Measurements from ENCODE around the gene OXSR1.
"Not testable (repeated sequence)": the region's sequence is repeated elsewhere in the genome, so short reads cannot be mapped to it uniquely, and the experiment has no call there.

OXSR1 gene

DNA sequence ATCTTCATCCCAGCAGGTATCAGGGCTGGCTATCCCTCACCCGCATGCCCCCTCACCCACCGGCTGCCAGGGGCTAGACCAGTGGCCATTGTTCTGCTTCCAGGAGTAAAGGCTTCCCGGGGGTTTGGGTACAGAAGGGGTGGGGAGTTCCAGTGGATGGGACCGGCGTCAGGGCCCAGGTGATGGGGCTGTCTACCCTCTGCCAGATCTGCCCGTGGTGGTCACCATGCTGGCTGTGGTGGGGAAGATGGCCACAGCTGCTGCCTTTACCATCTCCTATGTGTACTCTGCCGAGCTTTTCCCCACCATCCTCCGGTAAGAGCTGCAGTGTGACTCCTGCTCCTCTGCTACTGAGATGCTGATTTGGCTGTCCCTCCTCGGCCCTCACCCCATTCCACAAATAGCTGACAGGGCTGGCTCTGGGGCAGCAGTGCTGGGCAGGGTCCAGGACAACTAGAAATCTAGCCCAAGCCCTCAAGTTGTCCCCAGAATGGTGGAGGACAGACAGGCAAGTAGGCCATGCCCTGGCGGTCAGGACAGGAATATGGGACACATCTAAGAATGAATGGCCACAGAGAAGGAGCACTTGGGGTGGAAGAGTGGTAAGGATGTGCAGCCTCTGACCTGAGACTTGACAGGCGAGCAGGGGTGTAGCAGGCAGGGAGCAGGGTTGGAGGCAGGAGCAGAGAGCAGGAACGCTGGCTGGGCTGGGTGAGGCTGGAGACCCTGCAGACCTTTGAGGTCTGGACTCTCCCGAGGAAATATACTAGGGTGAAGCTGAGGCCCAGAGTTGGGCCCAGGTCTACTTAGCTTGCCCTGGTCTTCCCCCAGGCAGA is 111.0 kb downstream of the OXSR1 start:
- DNase-seq, result no peak

DNA sequence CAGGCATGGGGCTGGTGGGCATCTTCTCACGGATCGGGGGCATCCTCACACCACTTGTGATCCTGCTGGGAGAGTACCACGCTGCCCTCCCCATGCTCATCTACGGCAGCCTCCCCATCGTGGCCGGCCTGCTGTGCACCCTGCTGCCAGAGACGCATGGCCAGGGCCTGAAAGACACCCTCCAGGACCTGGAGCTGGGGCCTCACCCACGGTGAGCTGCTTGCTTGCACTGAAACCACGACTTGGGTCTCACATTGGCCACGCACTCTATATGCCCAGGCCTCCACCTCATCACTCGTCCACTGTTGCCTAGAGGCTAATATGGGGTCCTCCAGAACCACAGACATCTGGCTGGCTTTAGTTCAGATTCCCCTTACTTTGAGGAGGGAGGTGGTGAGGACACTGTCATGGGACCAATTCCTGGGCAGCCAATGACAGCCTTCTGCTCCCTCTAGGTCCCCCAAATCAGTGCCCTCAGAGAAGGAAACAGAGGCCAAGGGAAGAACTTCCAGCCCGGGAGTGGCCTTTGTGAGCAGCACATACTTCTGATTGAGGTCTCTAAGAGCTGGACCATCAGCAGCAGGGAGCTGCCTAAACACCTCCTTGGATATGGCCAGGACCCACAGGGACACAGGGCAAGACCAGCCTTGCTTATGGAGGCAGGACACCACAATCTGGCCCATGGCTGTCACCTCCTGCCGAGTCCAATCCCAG is 111.7 kb downstream of the OXSR1 start:
- DNase-seq, result no peak

DNA sequence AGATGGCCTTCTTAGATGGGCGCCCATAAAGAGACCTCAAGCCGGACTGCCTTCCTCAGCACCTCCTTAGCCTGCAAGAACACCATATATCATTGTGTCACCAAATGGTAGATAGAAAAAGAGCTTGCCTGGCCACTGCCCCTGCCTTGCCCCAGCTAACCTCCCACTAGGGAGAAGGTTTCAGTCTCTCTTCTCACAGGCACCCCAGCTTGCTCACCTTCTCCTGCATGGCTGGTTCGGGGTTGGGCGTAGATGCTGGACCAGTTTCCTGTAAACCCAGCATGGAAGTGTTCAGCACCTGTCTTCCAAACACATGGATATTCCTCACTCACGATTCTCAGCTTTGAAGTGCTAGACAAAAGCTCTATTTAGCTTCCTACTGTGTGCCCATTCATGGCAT is 113.5 kb downstream of the OXSR1 start:
- no peak for DNase-seq

DNA sequence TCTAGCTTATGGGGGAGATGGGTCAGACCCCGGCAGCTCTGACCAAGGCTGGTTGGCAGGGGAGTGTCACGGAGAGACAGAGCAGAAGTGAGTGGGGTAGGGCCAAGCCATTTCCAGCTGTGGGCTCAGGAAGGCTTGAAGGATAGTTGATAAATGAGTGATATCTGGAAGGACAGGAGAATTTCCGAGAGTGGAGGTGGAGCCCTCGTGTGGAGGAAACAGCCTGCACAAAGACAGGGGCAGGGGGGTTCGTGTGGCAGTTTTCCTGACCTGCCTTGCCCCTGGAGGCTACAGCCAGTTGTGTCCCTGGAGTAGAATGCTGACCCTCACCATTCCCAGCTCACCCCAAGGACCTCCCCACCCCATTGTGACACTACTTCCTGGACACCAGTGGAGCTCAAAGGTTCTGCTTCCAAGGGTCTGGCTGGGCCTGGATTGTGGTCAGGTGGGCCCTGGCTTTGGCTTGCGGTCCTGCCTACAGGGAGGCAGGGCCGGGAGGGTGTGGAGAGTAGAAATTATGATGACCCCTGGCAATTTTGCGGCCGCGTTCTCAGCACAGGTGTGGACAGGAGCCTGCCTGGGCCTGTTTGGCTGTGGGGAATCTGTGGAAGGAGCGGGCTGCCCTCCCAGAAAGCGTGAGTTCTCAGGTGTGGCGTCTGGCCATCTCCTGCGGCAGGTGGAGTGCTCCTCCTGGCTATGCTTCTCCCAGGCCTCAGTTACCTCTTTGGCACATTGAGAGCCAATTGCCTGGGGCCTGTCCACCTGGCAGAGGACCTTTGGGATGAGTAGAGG is 116.8 kb downstream of the OXSR1 start, which contains the start of gene SLC22A14:
SLC22A14 (plus strand) TSS at position 400 of the 792 bp plus-strand sequence. CDS start 23,733 bp downstream, outside the sequence.
- no peak for DNase-seq

DNA sequence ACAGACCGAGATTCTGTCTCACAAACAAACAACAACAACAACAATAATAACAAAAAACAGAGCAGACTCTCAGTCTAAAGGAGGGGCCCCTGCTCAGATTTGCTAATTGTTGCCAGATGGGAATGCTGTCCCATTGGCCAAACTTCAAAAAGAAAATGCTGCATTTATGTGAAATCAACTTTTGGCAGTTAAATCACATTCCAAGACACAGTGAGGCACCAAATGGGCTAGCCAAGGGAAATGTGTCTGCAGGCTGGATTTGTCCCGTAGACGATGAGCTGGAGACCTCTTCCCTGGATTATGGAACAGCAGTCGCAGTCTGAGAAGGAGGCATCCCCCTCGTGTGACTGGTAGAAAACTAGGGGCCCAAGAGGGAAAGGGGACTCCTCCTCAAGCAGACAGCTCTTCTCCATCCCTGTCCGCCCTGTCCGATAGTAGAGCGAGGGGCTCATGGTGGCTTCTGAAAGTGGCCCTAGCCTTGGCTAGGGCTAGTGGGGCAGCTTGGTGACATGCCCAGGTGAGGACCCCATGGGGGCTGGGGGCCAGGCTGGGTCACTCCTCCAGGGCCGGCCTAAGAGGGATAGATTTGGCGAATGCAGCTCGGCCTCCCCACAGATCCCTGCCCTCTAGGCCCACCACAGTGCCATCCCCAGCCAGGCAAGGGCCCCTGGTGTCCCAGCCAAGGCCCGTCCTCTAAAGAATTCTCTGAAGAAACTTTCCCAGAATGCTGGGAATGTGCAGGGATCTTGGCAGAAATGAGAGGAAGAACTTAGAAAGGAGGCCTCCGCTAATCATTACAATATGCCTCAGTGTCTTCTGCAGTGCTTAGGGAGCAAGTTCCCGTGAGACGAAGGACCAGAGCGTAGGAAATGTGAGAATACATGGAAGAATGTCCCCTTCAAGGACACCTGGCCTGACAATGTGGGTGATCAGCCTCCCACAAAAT is 118.7 kb downstream of the OXSR1 start:
- DNase-seq, result no peak

DNA sequence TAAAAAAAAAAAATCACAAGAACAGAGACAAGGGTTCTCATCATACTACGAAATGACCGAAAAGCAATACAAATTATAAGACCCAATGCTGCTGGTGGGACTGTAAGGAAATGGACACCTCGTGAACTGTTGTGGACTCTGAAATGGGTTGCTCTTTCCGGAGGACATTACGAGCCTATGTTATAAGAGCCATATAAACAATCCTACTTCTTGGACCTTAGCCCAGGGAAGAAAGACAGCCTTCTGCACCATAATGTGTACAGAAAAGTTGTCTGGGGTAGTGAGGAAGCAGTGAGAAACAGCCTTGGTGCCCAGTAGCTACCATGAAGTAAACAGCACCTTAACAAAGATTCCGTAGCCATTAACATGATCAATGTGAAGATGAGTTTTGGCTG is 119.4 kb downstream of the OXSR1 start:
- no peak for DNase-seq

DNA sequence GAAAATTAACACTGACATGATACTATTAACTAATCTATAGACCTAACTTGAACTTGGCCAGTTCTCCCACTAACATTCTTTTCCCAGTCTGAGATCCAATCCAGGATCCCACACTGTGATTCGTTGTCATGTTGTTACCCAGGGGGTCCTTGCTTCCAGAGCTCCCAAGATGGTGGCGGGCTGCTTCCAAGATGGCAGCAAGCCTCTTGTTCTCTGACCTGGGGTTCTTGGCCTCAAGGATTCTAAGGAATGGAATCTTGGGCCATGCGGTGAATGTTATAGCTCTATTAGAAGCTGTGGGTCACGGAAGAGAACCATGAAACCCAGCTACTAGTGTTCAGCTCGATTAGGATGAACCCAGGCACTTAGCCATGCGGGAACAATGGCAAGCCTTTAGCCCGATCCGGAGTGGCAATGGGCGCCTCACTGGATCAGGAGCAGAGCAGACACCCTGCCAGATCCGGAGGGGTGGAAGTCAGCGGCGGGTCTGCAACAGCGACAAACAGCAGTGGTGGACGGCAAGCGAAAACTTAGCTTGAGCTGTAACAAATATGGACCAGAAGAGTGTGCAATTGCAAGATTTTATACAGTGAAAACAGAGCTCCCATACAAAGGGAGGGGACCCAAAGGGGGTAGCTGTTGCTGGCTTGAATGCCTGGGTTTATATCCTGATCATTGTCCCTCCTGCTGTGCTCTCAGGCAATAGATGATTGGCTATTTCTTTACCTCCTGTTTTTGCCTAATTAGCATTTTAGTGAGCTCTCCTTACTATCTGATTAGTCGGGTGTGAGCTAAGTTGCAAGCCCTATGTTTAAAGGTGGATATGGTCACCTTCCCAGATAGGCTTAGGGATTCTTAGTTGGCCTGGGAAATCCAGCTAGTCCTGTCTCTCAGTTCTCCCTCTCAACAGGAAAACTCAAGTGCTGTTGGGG is 124.2 kb downstream of the OXSR1 start:
- DNase-seq, result not testable (repeated sequence)

DNA sequence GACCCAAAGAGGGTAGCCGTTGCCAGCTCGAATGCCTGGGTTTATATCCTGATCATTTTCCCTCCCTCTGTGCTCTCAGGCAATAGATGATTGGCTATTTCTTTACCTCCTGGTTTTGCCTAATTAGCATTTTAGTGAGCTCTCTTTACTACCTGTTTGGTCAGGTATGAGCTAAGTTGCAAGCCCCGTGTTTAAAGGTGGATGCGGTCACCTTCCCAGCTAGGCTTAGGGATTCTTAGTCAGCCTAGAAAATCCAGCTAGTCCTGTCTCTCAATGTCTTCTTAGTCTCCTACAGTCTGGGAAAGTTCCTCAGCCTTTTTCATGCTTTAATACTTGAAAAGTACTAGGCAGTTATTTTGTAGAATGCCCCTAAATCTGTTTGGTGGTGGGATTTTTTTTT is 131.7 kb downstream of the OXSR1 start:
- not testable (repeated sequence) for DNase-seq

DNA sequence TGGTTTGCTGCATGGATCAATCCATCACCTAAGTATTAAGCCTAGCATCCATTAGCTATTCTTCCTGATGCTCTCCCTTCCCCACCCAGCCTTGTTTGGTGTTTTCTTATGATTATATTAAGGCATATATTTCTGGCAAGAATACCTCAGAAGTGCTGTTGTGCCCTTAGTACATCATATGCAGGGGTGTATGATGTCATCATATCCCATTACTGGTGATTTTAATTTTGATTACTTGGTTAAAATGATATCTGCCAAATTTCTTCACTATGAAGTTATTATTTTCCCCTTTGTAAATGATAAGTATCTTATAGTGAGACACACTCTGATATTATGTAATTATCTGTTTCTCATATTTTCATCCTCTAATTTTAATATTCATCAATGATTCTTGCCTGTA is 132.2 kb downstream of the OXSR1 start:
- DNase-seq, result no peak

DNA sequence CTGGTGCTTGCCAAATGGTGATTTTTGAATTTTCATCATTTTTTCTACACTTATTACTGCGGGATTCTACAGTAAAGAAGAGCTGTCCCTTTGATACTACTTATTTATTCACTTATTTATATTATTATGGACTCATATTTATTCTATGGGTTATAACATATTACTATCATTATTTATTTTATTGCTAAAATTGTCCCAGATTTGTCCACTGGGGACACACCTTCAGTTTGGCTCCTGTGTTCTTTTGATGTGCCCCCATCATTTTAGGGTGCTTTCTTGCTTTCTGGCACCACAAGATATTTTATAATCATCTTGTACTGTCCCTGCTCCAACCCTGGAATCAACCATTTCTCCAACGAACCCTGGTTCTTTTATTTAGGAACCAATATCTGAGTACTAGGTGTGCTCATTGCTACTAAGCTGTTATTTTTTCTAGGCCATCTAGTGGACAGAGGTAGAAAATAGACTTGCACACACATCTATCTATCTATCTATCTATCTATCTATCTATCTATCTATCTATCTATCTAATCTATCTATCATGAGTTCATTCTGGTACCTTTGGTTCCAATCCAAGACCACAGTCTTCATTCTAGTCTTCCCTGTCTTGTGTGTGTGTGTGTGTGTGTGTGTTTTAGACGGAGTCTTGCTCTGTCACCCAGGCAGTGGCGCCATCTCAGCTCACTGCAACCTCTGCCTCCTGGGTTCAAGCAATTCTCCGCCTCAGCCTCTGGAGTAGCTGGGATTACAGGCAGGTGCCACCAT is 132.8 kb downstream of the OXSR1 start:
- DNase-seq, result no peak
